ENCODE data around the gene NCAM1.

DNA sequence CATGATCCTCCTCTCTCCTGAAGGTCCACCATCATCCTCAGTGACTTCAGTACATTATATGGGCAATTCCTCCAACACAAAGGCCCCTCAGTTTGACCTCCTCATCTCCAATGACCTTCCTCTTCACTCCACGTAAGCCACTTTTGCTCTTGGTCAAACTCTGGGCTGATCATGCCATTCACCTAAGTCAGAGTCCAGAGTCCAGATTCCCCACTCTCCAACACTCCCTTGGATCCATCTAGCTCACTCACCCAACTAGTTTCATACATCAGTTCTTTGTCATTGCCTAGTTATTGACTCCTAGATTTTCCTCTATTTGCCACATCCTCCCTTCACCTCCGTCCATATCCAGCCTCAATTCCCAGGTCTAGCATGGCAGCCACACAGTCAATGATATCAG is 322.7 kb downstream of the NCAM1 start:
- TF ChIP-seq SUZ12 (IDR thresholded peaks at IDR 0.05; ENCODE audit: extremely low read depth, insufficient read depth, insufficient read length): no peak
- TF ChIP-seq ZNF274 (IDR thresholded peaks at IDR 0.05; ENCODE audit: low read depth, low read length): no peak
